ENCODE measurements around the gene FAM131A. TPM values are rescaled to one million over a fixed set of nuclear protein-coding genes. Genes with fewer than 3 reads are reported as not detected.

The FAM131A gene
- total RNA-seq (2012; rRNA removed) (9.7 and 10.8 TPM in 2 replicates), polyA plus RNA-seq (2012; rRNA removed) (16.5 and 19.5 TPM in 2 replicates), Bru-seq, nascent RNA (percentile 57 among the genes with signal in this experiment), BruChase-seq, experiment 1, labeled RNA remaining after a 6-hour chase (percentile 62 among the genes with signal in this experiment), BruChase-seq, experiment 2, labeled RNA remaining after a 2-hour chase (percentile 66 among the genes with signal in this experiment)
- polyA plus RNA-seq (2012; cell fraction: cytosol; rRNA removed), result 28.8 and 38.6 TPM in 2 replicates
- 32.2 and 40.8 TPM in 2 replicates for polyA plus RNA-seq (2012; cell fraction: nucleus; rRNA removed; ENCODE audit: low replicate concordance)
- long read RNA-seq, partial matches to known transcripts, result 0 of 14 reads
- long read RNA-seq, other reads (novel, unspliced or antisense), result 10 of 14 reads

GRCh38 chr3:184337399-184337714, at the start of gene FAM131A:
Gene FAM131A (plus strand): TSS chr3:184337600. CDS start chr3:184337631, 31 bp downstream.
- Histone ChIP-seq H3K4me1 (ENCODE audit: control insufficient read depth, insufficient read depth, low read length) (peaks cover 38% of the 10 kb centered on the region), H3K9me1 (ENCODE audit: insufficient read depth, low read length) (peaks cover 30% of the 10 kb centered on the region), H3K27me3 (ENCODE audit: control insufficient read depth, insufficient read depth, low read length) (no peaks in the 10 kb centered on the region), H4K91ac (ENCODE audit: insufficient read depth, low read depth, low read length) (peak within 1 kb of the TSS; percentile 49), H3K79me1 (ENCODE audit: low read depth in 1 of 2, low read length in 2 of 2) (peaks cover 23 to 87% of the 10 kb centered on the region in 2 experiments), H2BK20ac (ENCODE audit: low read depth, low read length) (0 out of 2 replicates have a peak within 1 kb of the TSS, but pooled peaks have one; percentile 22), H2AFZ (replicated peaks; ENCODE audit: low read length, poor library complexity) (peak within 1 kb of the TSS; percentile 88), H3K4me3 (ENCODE audit: insufficient read depth, low read depth, low read length) (peak within 1 kb of the TSS; percentile 91), H2BK5ac (ENCODE audit: low read depth, low read length, poor library complexity, severe bottlenecking) (peak within 1 kb of the TSS; percentile 85), H2BK120ac (ENCODE audit: low read depth, low read length) (peak within 1 kb of the TSS; percentile 11; the same call in 1 of the 2 replicates), H3K9ac (ENCODE audit: low read depth, low read length) (peak within 1 kb of the TSS; percentile 84), H3K23ac (ENCODE audit: low read depth, low read length) (peak within 1 kb of the TSS; percentile 68), H2AK9ac (replicated peaks; ENCODE audit: low read depth, low read length, poor library complexity) (peak within 1 kb of the TSS; percentile 92), H4K8ac (ENCODE audit: low read depth in 2 of 2, low read length in 2 of 2) (peak within 1 kb of the TSS; percentile 8 to 72; a peak in 3 of 4 replicates), H2AK5ac (ENCODE audit: low read depth, low read length) (peak within 1 kb of the TSS; percentile 86), H3K27ac (ENCODE audit: insufficient read depth, low read length) (peak within 1 kb of the TSS; percentile 96), H4K20me1 (ENCODE audit: insufficient read depth, low read length) (peaks cover 51% of the 10 kb centered on the region), H3K9me3 (ENCODE audit: control insufficient read depth, insufficient read depth, low read length) (no peaks in the 10 kb centered on the region), H3K4me2 (ENCODE audit: low read depth, low read length) (peak within 1 kb of the TSS; percentile 88), H2BK15ac (ENCODE audit: low read depth, low read length) (no peak within 1 kb of the TSS), H3K14ac (replicated peaks; ENCODE audit: low read depth, low read length) (peak within 1 kb of the TSS; percentile 34), H3K36me3 (ENCODE audit: control insufficient read depth, insufficient read depth, low read length) (peaks cover 33% of the 10 kb centered on the region), H4K5ac (ENCODE audit: low read depth, low read length) (peak within 1 kb of the TSS; percentile 54; the same call in 1 of the 2 replicates), H3K56ac (ENCODE audit: extremely low read depth, insufficient read depth, low read length) (peak within 1 kb of the TSS; percentile 36; the same call in 1 of the 2 replicates), H3K18ac (ENCODE audit: low read depth, low read length) (no peak within 1 kb of the TSS), H3K4ac (ENCODE audit: low read depth, low read length) (peak within 1 kb of the TSS; percentile 62)
- 69% methylated on average over 4 of the region's 6 CpGs; no CpG with 5 or more reads in 1 of the 2 experiments for WGBS, 2 experiments (ENCODE audit: extremely low coverage in 2 of 2, insufficient read length in 1 of 2)
- intact Hi-C loops (cut with micrococcal nuclease), result no loop called here
- BruUV-seq (replicated peaks), result no TSS peak
- POLR2A ChIA-PET (ENCODE audit: unreplicated experiment), result interaction anchor here (2.2 kb wide), 1 partner anchor 22 kb away, joined by 5 read pairs; no protein-coding TSS in a partner anchor
- no peak for TF ChIP-seq USF2 (IDR thresholded peaks at IDR 0.05; ENCODE audit: low read depth, low read length)
- TF ChIP-seq RCOR1 (IDR thresholded peaks at IDR 0.05; ENCODE audit: insufficient replicate concordance, low read length), result no peak
- no peak for TF ChIP-seq BHLHE40 (IDR thresholded peaks at IDR 0.05; ENCODE audit: low read depth, low read length)
- TF ChIP-seq SMC3 (IDR thresholded peaks at IDR 0.05; ENCODE audit: low read depth, low read length), result no peak
- no peak for TF ChIP-seq RAD21 (IDR thresholded peaks at IDR 0.05; ENCODE audit: low read length)
- TF ChIP-seq CTCF (conservative IDR thresholded peaks at IDR 0.05; ENCODE audit: low read depth, low read length), result no peak
- no peak for TF ChIP-seq CEBPB (IDR thresholded peaks at IDR 0.05; ENCODE audit: low read depth, low read length)
- no peak for TF ChIP-seq NFE2L2 (IDR thresholded peaks at IDR 0.05; ENCODE audit: low read depth, low read length)
- no peak for TF ChIP-seq MAZ (IDR thresholded peaks at IDR 0.05; ENCODE audit: borderline replicate concordance, low read depth, low read length)
- TF ChIP-seq FOS (IDR thresholded peaks at IDR 0.05; ENCODE audit: low read depth, low read length), result no peak
- TF ChIP-seq RFX5 (IDR thresholded peaks at IDR 0.05; ENCODE audit: low read depth, low read length), result no peak
- dilution Hi-C loops (cut with HindIII; ENCODE audit: low sequenced_read_pairs, unreplicated experiment), result no loop called here
- CTCF ChIA-PET, result interaction anchor here (1.1 kb wide), 1 partner anchor 8 kb away, joined by 4 read pairs; no protein-coding TSS in a partner anchor
- peak; percentile 28 for DNase-seq
- in situ Hi-C loops (cut with MboI; ENCODE audit: low sequenced_read_pairs), result no loop called here
- no peak for ATAC-seq (ENCODE audit: low read depth)

Data from IMR-90 (cell line).